Measurements from ENCODE around the gene AQP3.

DNA sequence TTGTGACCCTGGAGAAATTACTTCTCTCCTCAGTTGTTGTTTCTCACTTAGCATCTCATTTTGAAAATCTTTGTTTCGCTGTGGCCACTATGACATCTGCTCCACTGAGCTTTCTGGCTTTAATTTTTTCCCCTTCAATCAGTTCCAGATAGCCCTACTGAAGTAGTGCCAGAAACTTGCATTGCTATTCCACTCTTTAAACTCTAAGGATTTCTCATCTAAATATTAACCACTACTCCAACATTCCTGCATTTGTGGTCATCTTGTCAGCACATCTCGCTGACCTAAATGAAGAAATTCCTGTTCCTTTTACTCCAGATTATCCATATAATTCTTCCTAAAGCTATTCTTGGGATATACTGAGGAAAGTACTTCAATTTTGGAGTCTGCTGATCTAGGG, 41.7 kb upstream of the AQP3 start:
- no peak for TF ChIP-seq ZNF274 (IDR thresholded peaks at IDR 0.05; ENCODE audit: low read depth, low read length)
- TF ChIP-seq YY1 (IDR thresholded peaks at IDR 0.05; ENCODE audit: insufficient read depth, insufficient read length): no peak
- TF ChIP-seq SUZ12 (IDR thresholded peaks at IDR 0.05; ENCODE audit: extremely low read depth, insufficient read depth, insufficient read length): no peak

Measured in NT2/D1 (cell line).